Parathyroid adenoma (tissue), 2 donors: ENCODE results near the gene KRTAP9-2.

Source experiments
- H2AFZ ChIP-seq: fragments of 300-600 bp; sonication (generic); one replicate; pipeline ENCODE4 v1.7.0; 2017; ENCODE audit warnings: antibody characterized with exemption, mild to moderate bottlenecking
- H3K27ac ChIP-seq: fragments of 300-600 bp; sonication (generic); one replicate; pipeline ENCODE4 v1.7.0; 2017
- H3K27me3 ChIP-seq: fragments of 300-600 bp; sonication (generic); one replicate; pipeline ENCODE4 v1.7.0; 2017; ENCODE audit warnings: low read length; ENCODE audit not compliant: control insufficient read depth, insufficient read depth
- H3K36me3 ChIP-seq: fragments of 300-600 bp; sonication (generic); one replicate; pipeline ENCODE4 v1.7.0; 2017; ENCODE audit warnings: low read length; ENCODE audit not compliant: control insufficient read depth, insufficient read depth
- H3K4me1 ChIP-seq: fragments of 300-600 bp; sonication (generic); one replicate; pipeline ENCODE4 v1.7.0; 2017; ENCODE audit warnings: control low read depth
- H3K4me2 ChIP-seq: fragments of 300-600 bp; sonication (generic); one replicate; pipeline ENCODE4 v1.7.0; 2017; ENCODE audit warnings: low read length
- H3K4me3 ChIP-seq: fragments of 300-600 bp; sonication (generic); one replicate; pipeline ENCODE4 v1.7.0; 2017; ENCODE audit warnings: low read depth, low read length
- H3K79me2 ChIP-seq: fragments of 300-600 bp; sonication (generic); one replicate; pipeline ENCODE4 v1.7.0; 2017; ENCODE audit warnings: control low read depth
- H3K9ac ChIP-seq: fragments of 300-600 bp; sonication (generic); one replicate; pipeline ENCODE4 v1.7.0; 2017; ENCODE audit warnings: mild to moderate bottlenecking
- H3K9me3 ChIP-seq: fragments of 300-600 bp; sonication (generic); one replicate; pipeline ENCODE4 v1.7.0; 2017; ENCODE audit warnings: low read length; ENCODE audit not compliant: control insufficient read depth
- CTCF ChIP-seq: fragments of 300-600 bp; sonication (generic); IDR thresholded peaks from one replicate; pipeline ENCODE4 v1.7.0; 2017; ENCODE audit warnings: antibody characterized with exemption, mild to moderate bottlenecking
- donor health status: primary hyperparathyroidism.

KRTAP9-2 gene

GRCh38 chr17:41256291-41256685 lies 29.8 kb downstream of the KRTAP9-2 start:
- no peaks in the 10 kb centered on the region for H3K27me3 ChIP-seq
- no peaks in the 10 kb centered on the region for H3K9me3 ChIP-seq
- H2AFZ ChIP-seq = no peak overlapping the region
- no peak overlapping the region for H3K4me2 ChIP-seq
- H3K79me2 ChIP-seq = no peaks in the 10 kb centered on the region
- TF ChIP-seq CTCF = no peak
- no peak overlapping the region for H3K27ac ChIP-seq
- no peak overlapping the region for H3K9ac ChIP-seq
- H3K4me1 ChIP-seq = no peaks in the 10 kb centered on the region
- no peak overlapping the region for H3K4me3 ChIP-seq
- H3K36me3 ChIP-seq = no peaks in the 10 kb centered on the region

GRCh38 chr17:41258406-41258805 lies 32.0 kb downstream of the KRTAP9-2 start:
- H3K9ac ChIP-seq = no peak overlapping the region
- no peak overlapping the region for H3K27ac ChIP-seq
- H2AFZ ChIP-seq = no peak overlapping the region
- H3K4me1 ChIP-seq = no peaks in the 10 kb centered on the region
- no peak overlapping the region for H3K4me3 ChIP-seq
- H3K79me2 ChIP-seq = no peaks in the 10 kb centered on the region
- H3K36me3 ChIP-seq = no peaks in the 10 kb centered on the region
- no peaks in the 10 kb centered on the region for H3K27me3 ChIP-seq
- no peak for TF ChIP-seq CTCF
- H3K9me3 ChIP-seq = no peaks in the 10 kb centered on the region
- no peak overlapping the region for H3K4me2 ChIP-seq

- no peak overlapping the region for H3K4me2 ChIP-seq
Measured at GRCh38 chr17:41263212-41263611, 36.8 kb downstream of the KRTAP9-2 start.

GRCh38 chr17:41264599-41264998 lies 38.2 kb downstream of the KRTAP9-2 start:
- Histone ChIP-seq H3K36me3 (no peaks in the 10 kb centered on the region), H3K4me3 (no peak overlapping the region), H3K4me2 (no peak overlapping the region), H3K9ac (no peak overlapping the region), H2AFZ (no peak overlapping the region), H3K4me1 (no peaks in the 10 kb centered on the region), H3K79me2 (no peaks in the 10 kb centered on the region), H3K27me3 (no peaks in the 10 kb centered on the region), H3K27ac (no peak overlapping the region), H3K9me3 (no peaks in the 10 kb centered on the region)
- no peak for TF ChIP-seq CTCF

More at GRCh38 chr17:41263212-41263611, 36.8 kb downstream of the KRTAP9-2 start:
- Histone ChIP-seq H3K4me1 (no peaks in the 10 kb centered on the region), H3K27me3 (no peaks in the 10 kb centered on the region), H3K9ac (no peak overlapping the region), H2AFZ (no peak overlapping the region), H3K36me3 (no peaks in the 10 kb centered on the region), H3K27ac (no peak overlapping the region), H3K9me3 (no peaks in the 10 kb centered on the region), H3K79me2 (no peaks in the 10 kb centered on the region), H3K4me3 (no peak overlapping the region)
- no peak for TF ChIP-seq CTCF

GRCh38 chr17:41265078-41265477 lies 38.6 kb downstream of the KRTAP9-2 start, which contains the start of gene KRTAP9-6:
Gene KRTAP9-6, plus strand, starts transcription at chr17:41265378. Its CDS starts 0 bp downstream, at chr17:41265378.
- Histone ChIP-seq H3K79me2 (no peaks in the 10 kb centered on the region), H3K27me3 (no peaks in the 10 kb centered on the region), H3K4me1 (no peaks in the 10 kb centered on the region), H3K4me2 (no peak within 1 kb of the TSS), H3K27ac (no peak within 1 kb of the TSS), H2AFZ (no peak within 1 kb of the TSS), H3K4me3 (no peak within 1 kb of the TSS), H3K36me3 (no peaks in the 10 kb centered on the region), H3K9ac (no peak within 1 kb of the TSS), H3K9me3 (no peaks in the 10 kb centered on the region)
- TF ChIP-seq CTCF = no peak
